Uterus (tissue), 2 donors: ENCODE measurements around the gene HLA-DRB1.

Source experiments
- CTCF ChIP-seq, 4 experiments: fragments of 200-600 bp in 2 of 4; fragments of 450-650 bp in 2 of 4; sonication (generic) in 2 of 4; IDR thresholded peaks; one replicate each; pipeline ENCODE4 v1.5.1; 2016 to 2019; ENCODE audit warnings: antibody characterized with exemption in 4 of 4, mild to moderate bottlenecking in 2 of 4, moderate library complexity in 1 of 4
- POLR2A ChIP-seq, 2 donors: fragments of 450-650 bp; IDR thresholded peaks; one replicate each; pipeline ENCODE4 v1.6.1; 2016; ENCODE audit warnings: antibody characterized with exemption in 2 of 2, mild to moderate bottlenecking in 1 of 2, moderate library complexity in 1 of 2

DNA sequence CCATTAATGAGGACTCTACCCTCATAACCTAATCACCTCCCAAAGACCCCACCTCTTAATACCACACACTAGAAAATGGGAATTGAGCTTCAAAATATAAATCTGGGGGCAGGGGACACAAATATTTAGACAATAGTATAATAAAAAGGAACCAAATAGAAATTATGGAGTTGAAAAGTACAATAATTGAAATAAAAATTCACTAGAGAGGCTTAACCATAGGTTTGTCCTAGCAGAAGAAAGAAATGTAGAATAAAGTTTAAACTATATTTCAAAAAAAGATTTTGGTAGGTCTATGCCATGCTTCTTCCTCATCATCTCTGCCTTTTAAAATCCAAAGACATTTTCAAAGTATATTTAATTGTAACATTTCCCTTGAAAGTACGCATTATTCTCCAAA, 28.1 kb upstream of the HLA-DRB1 start:
- TF ChIP-seq CTCF (IDR thresholded peaks at IDR 0.05), result no peak
- TF ChIP-seq POLR2A (IDR thresholded peaks at IDR 0.05), result no peak
